ENCODE results near the gene RAB8B.

DNA sequence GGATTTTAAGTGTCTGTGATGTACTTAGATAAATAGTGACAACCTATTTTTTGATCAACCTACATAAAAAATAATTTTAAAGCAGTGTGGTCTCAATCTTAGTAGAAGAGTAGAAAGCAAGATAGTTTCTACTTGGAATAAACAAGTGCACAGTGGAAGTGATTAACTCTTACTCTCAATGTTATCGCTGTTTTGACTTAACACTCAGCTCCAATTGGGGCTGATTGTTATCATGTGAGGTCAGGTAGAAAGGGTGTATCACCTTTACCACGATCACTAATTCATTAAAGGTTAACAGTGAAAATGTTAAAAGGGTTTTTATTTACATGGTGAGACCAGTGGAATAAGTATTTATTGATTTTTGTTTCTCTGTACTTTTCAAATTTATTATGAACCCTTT, 65.6 kb downstream of the RAB8B start:
- TF ChIP-seq FOXM1 (IDR thresholded peaks at IDR 0.05; ENCODE audit: low read depth) = no peak
- TF ChIP-seq FOXM1 (CRISPR knock-in tag; IDR thresholded peaks at IDR 0.05; ENCODE audit: low read depth) = no peak
- TF ChIP-seq EZH2 (IDR thresholded peaks at IDR 0.05; ENCODE audit: borderline replicate concordance, low read depth, low read length) = no peak
- TF ChIP-seq, protein P1, sequence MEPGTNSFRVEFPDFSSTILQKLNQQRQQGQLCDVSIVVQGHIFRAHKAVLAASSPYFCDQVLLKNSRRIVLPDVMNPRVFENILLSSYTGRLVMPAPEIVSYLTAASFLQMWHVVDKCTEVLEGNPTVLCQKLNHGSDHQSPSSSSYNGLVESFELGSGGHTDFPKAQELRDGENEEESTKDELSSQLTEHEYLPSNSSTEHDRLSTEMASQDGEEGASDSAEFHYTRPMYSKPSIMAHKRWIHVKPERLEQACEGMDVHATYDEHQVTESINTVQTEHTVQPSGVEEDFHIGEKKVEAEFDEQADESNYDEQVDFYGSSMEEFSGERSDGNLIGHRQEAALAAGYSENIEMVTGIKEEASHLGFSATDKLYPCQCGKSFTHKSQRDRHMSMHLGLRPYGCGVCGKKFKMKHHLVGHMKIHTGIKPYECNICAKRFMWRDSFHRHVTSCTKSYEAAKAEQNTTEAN (CRISPR knock-in tag; IDR thresholded peaks at IDR 0.05) = no peak
- no peak for TF ChIP-seq ZBTB7A (IDR thresholded peaks at IDR 0.05; ENCODE audit: borderline replicate concordance, control insufficient read depth, low read depth, low read length)
- TF ChIP-seq E2F3 (CRISPR knock-in tag; IDR thresholded peaks at IDR 0.05) = no peak
- no peak for TF ChIP-seq ZNF175 (CRISPR knock-in tag; IDR thresholded peaks at IDR 0.05; ENCODE audit: low read depth)
- TF ChIP-seq, protein P2, sequence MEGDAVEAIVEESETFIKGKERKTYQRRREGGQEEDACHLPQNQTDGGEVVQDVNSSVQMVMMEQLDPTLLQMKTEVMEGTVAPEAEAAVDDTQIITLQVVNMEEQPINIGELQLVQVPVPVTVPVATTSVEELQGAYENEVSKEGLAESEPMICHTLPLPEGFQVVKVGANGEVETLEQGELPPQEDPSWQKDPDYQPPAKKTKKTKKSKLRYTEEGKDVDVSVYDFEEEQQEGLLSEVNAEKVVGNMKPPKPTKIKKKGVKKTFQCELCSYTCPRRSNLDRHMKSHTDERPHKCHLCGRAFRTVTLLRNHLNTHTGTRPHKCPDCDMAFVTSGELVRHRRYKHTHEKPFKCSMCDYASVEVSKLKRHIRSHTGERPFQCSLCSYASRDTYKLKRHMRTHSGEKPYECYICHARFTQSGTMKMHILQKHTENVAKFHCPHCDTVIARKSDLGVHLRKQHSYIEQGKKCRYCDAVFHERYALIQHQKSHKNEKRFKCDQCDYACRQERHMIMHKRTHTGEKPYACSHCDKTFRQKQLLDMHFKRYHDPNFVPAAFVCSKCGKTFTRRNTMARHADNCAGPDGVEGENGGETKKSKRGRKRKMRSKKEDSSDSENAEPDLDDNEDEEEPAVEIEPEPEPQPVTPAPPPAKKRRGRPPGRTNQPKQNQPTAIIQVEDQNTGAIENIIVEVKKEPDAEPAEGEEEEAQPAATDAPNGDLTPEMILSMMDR (IDR thresholded peaks at IDR 0.05 in 2 of 3, conservative IDR thresholded peaks at IDR 0.05 in 1 of 3; ENCODE audit: insufficient read depth in 2 of 3, low read depth in 1 of 3, low read length in 3 of 3) = no peak
- TF ChIP-seq CBX2 (IDR thresholded peaks at IDR 0.05; ENCODE audit: insufficient read depth, low read length, poor library complexity, severe bottlenecking) = no peak
- TF ChIP-seq ZFP1 (CRISPR knock-in tag; IDR thresholded peaks at IDR 0.05) = no peak
- TF ChIP-seq HDAC6 (IDR thresholded peaks at IDR 0.05; ENCODE audit: low read depth, low read length) = no peak
